Endothelial cell (in vitro differentiated cells): ENCODE data around the gene FZR1. TPM values are rescaled to one million over a fixed set of nuclear protein-coding genes. Genes with fewer than 3 reads are reported as not detected.

Experiments
- DNase-seq: peaks from one replicate; pipeline ENCODE4 v3.0.0; 2021; ENCODE audit warnings: low spot score
- H3K27ac Mint-ChIP-seq: one replicate; pipeline ENCODE4 v1.8.0; 2021; ENCODE audit warnings: mixed read lengths, inconsistent platforms; ENCODE audit not compliant: unreplicated experiment
- H3K27me3 Mint-ChIP-seq: one replicate; pipeline ENCODE4 v1.8.0; 2021; ENCODE audit warnings: mild to moderate bottlenecking, moderate library complexity, mixed read lengths, inconsistent platforms; ENCODE audit not compliant: unreplicated experiment
- H3K36me3 Mint-ChIP-seq: one replicate; pipeline ENCODE4 v1.8.0; 2021; ENCODE audit warnings: mild to moderate bottlenecking, low read depth, mixed read lengths, inconsistent platforms; ENCODE audit not compliant: unreplicated experiment
- H3K4me1 Mint-ChIP-seq: one replicate; pipeline ENCODE4 v1.8.0; 2021; ENCODE audit warnings: mild to moderate bottlenecking, mixed read lengths, inconsistent platforms; ENCODE audit not compliant: unreplicated experiment
- H3K4me3 Mint-ChIP-seq: one replicate; pipeline ENCODE4 v1.8.0; 2021; ENCODE audit warnings: mild to moderate bottlenecking, mixed read lengths, inconsistent platforms; ENCODE audit not compliant: unreplicated experiment
- H3K9me3 Mint-ChIP-seq: one replicate; pipeline ENCODE4 v1.8.0; 2021; ENCODE audit warnings: mixed read lengths, inconsistent platforms; ENCODE audit not compliant: unreplicated experiment
- total RNA-seq: library from RNA; stranded (reverse); fragmentation: NEBNext Ultra II Directional; extraction: Animal tissue kit (Norgen Biotek cat#: 25700); gene quantifications from one replicate; pipeline ENCODE4 v1.2.1, GENCODE V29; 2021; ENCODE audit not compliant: unreplicated experiment
- TF ChIP-seq, protein P1 (sequence below): fragments of 200-600 bp; sonication (generic); IDR thresholded peaks from one replicate; pipeline ENCODE4 v1.5.0; 2021; ENCODE audit warnings: antibody characterized with exemption; ENCODE audit not compliant: unreplicated experiment

Gene FZR1
- total RNA-seq, 1 donor from 2014 or later: 38.9 TPM

DNA sequence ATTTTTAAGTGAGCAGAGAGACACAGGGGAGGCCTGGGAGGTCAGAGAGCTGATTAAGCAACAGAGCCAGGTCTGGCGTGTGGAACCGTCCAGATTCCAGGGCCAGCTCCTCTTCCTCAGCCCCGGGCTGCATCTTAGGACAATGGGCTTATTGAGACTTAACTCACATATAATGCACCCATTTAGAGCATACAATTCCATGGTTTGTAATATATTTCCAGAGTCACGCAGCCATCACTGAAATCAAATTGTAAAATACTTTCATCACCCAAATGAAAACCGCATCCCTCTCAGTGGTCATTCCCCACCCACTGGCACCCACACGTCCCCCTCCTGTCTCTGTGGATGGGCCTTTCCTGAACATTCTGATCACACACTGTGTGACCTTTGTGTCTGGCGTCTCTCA lies 64.5 kb downstream of the FZR1 start:
- Mint-ChIP-seq H3K27ac (no peak overlapping the region), H3K4me3 (no peak overlapping the region), H3K9me3 (no peaks in the 10 kb centered on the region), H3K36me3 (peaks cover 12% of the 10 kb centered on the region), H3K27me3 (peaks cover 15% of the 10 kb centered on the region), H3K4me1 (peaks cover 9% of the 10 kb centered on the region)
- TF ChIP-seq, protein P1, sequence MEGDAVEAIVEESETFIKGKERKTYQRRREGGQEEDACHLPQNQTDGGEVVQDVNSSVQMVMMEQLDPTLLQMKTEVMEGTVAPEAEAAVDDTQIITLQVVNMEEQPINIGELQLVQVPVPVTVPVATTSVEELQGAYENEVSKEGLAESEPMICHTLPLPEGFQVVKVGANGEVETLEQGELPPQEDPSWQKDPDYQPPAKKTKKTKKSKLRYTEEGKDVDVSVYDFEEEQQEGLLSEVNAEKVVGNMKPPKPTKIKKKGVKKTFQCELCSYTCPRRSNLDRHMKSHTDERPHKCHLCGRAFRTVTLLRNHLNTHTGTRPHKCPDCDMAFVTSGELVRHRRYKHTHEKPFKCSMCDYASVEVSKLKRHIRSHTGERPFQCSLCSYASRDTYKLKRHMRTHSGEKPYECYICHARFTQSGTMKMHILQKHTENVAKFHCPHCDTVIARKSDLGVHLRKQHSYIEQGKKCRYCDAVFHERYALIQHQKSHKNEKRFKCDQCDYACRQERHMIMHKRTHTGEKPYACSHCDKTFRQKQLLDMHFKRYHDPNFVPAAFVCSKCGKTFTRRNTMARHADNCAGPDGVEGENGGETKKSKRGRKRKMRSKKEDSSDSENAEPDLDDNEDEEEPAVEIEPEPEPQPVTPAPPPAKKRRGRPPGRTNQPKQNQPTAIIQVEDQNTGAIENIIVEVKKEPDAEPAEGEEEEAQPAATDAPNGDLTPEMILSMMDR: no peak
- no peak for DNase-seq

DNA sequence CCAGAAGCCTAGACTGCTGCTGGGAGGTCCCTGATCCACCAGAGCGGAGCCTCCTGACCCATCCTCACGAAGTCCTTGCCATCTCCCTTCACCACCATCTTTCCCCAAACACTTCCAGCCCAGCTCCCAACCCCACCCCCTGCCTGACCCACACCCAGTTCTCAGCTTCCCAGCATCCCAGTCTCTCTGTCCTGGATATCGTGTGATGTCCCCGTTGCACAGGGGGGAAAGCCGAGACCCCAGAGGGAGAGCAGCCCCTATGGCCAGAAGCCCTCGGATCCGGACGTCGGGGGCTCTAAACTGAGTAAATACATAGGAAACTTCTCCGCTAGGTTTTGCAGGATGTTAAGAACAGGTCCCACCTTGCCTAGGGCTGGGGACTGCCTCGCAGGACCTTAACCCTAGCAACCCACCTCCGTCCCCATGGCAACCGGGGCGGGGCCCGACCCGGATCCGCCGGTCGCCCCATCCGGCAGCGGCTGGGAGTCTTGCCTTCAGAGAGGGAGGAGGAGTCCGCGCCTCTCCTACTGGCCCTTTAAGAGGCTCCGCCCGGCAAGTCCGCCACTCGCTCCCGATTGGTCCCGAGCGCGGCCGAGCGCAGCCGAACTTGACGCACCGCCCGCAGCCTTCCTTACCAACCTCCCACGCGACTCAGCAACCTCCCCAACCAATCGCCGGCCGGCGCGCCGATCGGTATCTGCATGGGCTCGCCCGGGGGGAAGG lies 66.2 kb downstream of the FZR1 start:
- H3K9me3 Mint-ChIP-seq: no peaks in the 10 kb centered on the region
- no peak overlapping the region for H3K27ac Mint-ChIP-seq
- DNase-seq: peak; percentile 99

DNA sequence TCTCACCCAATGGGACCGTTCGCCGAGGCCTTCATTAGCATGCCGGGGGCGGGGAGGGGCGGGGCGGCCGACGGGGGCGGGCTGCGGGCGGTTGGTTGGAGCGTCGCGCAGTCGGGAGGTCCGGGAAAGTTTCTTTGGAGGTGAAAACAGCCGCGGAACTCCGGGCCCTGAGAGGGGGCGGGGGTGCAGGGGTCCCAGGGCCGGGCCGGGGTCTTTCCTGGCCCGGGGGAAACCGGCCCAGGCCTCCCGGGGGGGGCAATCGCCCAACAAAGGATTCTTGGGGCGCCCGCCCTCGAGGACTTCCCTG lies 66.7 kb downstream of the FZR1 start, which contains the start of gene HMG20B:
Gene HMG20B (plus strand): TSS at position 90 of the 307 bp plus-strand sequence. CDS start 366 bp downstream, outside the sequence.
- DNase-seq: no peak
- peaks cover 20% of the 10 kb centered on the region for H3K27me3 Mint-ChIP-seq
- H3K27ac Mint-ChIP-seq: no peak within 1 kb of the TSS
- H3K36me3 Mint-ChIP-seq: peaks cover 12% of the 10 kb centered on the region
- H3K4me3 Mint-ChIP-seq: peak within 1 kb of the TSS; percentile 84
- H3K4me1 Mint-ChIP-seq: peaks cover 12% of the 10 kb centered on the region
- TF ChIP-seq, protein P1: no peak
- H3K9me3 Mint-ChIP-seq: no peaks in the 10 kb centered on the region

More for the DNA sequence above, 66.2 kb downstream of the FZR1 start:
- H3K36me3 Mint-ChIP-seq: peaks cover 12% of the 10 kb centered on the region
- H3K4me3 Mint-ChIP-seq: peak overlapping the region; percentile 83
- H3K27me3 Mint-ChIP-seq: peaks cover 17% of the 10 kb centered on the region
- TF ChIP-seq, protein P1: no peak
- peaks cover 12% of the 10 kb centered on the region for H3K4me1 Mint-ChIP-seq

DNA sequence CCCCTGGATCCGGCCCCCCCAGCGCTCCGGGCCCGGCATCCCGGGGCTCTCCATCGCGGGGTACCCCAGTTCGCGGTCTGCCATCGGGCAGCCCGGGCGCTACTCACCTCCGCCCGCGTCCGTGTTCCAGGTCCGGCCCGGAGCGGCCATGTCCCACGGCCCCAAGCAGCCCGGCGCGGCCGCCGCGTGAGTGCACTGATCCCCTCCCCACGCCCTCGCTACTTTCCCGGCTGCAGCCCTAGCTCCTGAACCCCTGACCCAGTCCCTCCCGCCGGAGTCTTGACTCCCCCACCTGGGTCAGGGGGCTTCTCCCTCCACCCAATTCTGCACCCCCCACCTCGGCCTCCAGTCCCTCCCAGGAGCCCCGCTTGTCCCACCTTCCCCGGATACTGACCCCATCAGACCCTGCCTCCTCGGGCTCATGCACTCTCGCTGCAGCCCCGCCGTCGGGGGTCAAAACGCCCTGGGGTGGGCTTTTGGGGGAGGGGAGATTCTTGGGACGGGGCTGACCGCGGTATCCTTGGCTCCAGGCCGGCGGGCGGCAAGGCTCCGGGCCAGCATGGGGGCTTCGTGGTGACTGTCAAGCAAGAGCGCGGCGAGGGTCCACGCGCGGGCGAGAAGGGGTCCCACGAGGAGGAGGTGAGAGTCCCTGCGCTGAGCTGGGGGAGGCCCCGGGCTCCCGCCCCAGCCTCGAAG lies 67.2 kb downstream of the FZR1 start:
- Mint-ChIP-seq H3K36me3 (peaks cover 12% of the 10 kb centered on the region), H3K4me1 (peaks cover 12% of the 10 kb centered on the region), H3K27me3 (peaks cover 20% of the 10 kb centered on the region), H3K27ac (no peak overlapping the region), H3K9me3 (no peaks in the 10 kb centered on the region), H3K4me3 (peak overlapping the region; percentile 84)
- TF ChIP-seq, protein P1: no peak
- DNase-seq: no peak
